Endothelial cell of umbilical vein (primary cell): ENCODE results near the gene RINL. TPM values are rescaled to one million over a fixed set of nuclear protein-coding genes. Genes with fewer than 3 reads are reported as not detected.
"Not testable (repeated sequence)": the region's sequence is repeated elsewhere in the genome, so short reads cannot be mapped to it uniquely, and the experiment has no call there.

Experiments used
- BruUV-seq: library from RNA; stranded (reverse); fragments of 400-500 nt; replicated peaks from 2 replicates; lab custom pipeline; 2021; lab: Mats Ljungman, UMichigan
- CTCF ChIA-PET: fragments of 300-600, 350-600 bp; sonication (Branson Sonifier 250); formaldehyde crosslinking; loops from one replicate; lab custom pipeline; 2021; ENCODE audit warnings: antibody characterized with exemption, inconsistent platforms; lab: Charles Lee
- POLR2A ChIA-PET: fragments of 300-600, 350-600 bp; sonication (Branson Sonifier 250); formaldehyde crosslinking; loops from one replicate; lab custom pipeline; 2021; ENCODE audit warnings: antibody characterized with exemption, inconsistent platforms; lab: Charles Lee
- DNase-seq: peaks from one replicate; pipeline ENCODE4 v3.0.0-alpha.2; 2011; ENCODE audit warnings: low read depth, low spot score
- FAIRE-seq: peaks from 2 replicates; lab custom pipeline; 2011; peaks lifted over from hg19 to GRCh38; lab: Jason Lieb, UNC
- H2AFZ ChIP-seq: 2 replicates; pipeline ENCODE4 v1.6.0; 2012; ENCODE audit warnings: low read depth, low read length, control low read depth, inconsistent platforms
- H3K27ac ChIP-seq: 2 replicates; pipeline ENCODE4 v1.5.1; 2011; ENCODE audit warnings: low read depth, mild to moderate bottlenecking, control low read depth, low read length, moderate library complexity; ENCODE audit not compliant: insufficient read depth
- H3K27me3 ChIP-seq, 2 experiments: 2 replicates each; pipeline versions ENCODE4 v1.6.0 to v1.6.1; 2011; ENCODE audit warnings: low read length in 2 of 2, mixed read lengths in 1 of 2; ENCODE audit not compliant: control insufficient read depth in 2 of 2, insufficient read depth in 2 of 2
- H3K36me3 ChIP-seq, 2 experiments: 2 replicates in 1 of 2; 3 replicates in 1 of 2; pipeline ENCODE4 v1.5.1; 2011; ENCODE audit warnings: low read length in 2 of 2, mild to moderate bottlenecking in 1 of 2, moderate library complexity in 1 of 2; ENCODE audit not compliant: control insufficient read depth in 2 of 2, insufficient read depth in 2 of 2; ENCODE audit errors: extremely low read depth in 1 of 2
- H3K4me1 ChIP-seq: 3 replicates; pipeline ENCODE4 v1.5.1; 2011; ENCODE audit warnings: mild to moderate bottlenecking, low read length; ENCODE audit not compliant: control insufficient read depth, insufficient read depth; ENCODE audit errors: extremely low read depth
- H3K4me2 ChIP-seq: 2 replicates; pipeline ENCODE4 v1.6.1; 2011; ENCODE audit warnings: low read length, control low read depth, mixed read lengths; ENCODE audit not compliant: insufficient read depth
- H3K4me3 ChIP-seq, 3 experiments: fragments of 200-600 bp in 1 of 3; sonication (generic), shearing (Covaris generic) in 1 of 3; replicated peaks in 1 of 3; 2 replicates each; pipeline ENCODE4 v1.5.1; 2011 to 2016; ENCODE audit warnings: control low read depth in 3 of 3, low read length in 3 of 3, mild to moderate bottlenecking in 2 of 3, inconsistent platforms in 1 of 3, low read depth in 1 of 3, moderate library complexity in 1 of 3; ENCODE audit not compliant: insufficient read depth in 1 of 3
- H3K79me2 ChIP-seq: 2 replicates; pipeline ENCODE4 v1.6.0; 2012; ENCODE audit warnings: low read length, inconsistent platforms; ENCODE audit not compliant: control insufficient read depth, insufficient read depth
- H3K9ac ChIP-seq: replicated peaks from 2 replicates; pipeline ENCODE3; 2011; ENCODE audit warnings: low read length, control low read depth; ENCODE audit not compliant: insufficient read depth; ENCODE audit errors: extremely low read depth
- H3K9me1 ChIP-seq: replicated peaks from 3 replicates; pipeline ENCODE4 v1.6.0; 2011; ENCODE audit warnings: mild to moderate bottlenecking, low read length; ENCODE audit not compliant: control insufficient read depth, insufficient read depth; ENCODE audit errors: extremely low read depth
- H3K9me3 ChIP-seq: replicated peaks from 2 replicates; pipeline ENCODE4 v1.5.1; 2012; ENCODE audit warnings: low read length, inconsistent platforms; ENCODE audit not compliant: control insufficient read depth, insufficient read depth
- H4K20me1 ChIP-seq: replicated peaks from 2 replicates; pipeline ENCODE3; 2011; ENCODE audit warnings: mild to moderate bottlenecking, low read length; ENCODE audit not compliant: control insufficient read depth, insufficient read depth; ENCODE audit errors: extremely low read depth
- CTCF ChIP-seq, 2 donors: IDR thresholded peaks; 1 replicate in 1 of 2; 2 replicates in 1 of 2; pipeline ENCODE4 v1.5.1; 2011; ENCODE audit warnings: low read length in 2 of 2, mild to moderate bottlenecking in 2 of 2, moderate library complexity in 2 of 2, control low read depth in 1 of 2, inconsistent platforms in 1 of 2, low read depth in 1 of 2; ENCODE audit not compliant: insufficient read depth in 1 of 2; ENCODE audit errors: extremely low read depth in 1 of 2
- EZH2 ChIP-seq: IDR thresholded peaks from 2 replicates; pipeline ENCODE4 v1.6.1; 2012; ENCODE audit warnings: borderline replicate concordance, low read depth, mild to moderate bottlenecking, moderate library complexity, low read length, inconsistent platforms; ENCODE audit not compliant: severe bottlenecking
- FOS ChIP-seq: IDR thresholded peaks from 2 replicates; pipeline ENCODE4 v1.6.1; 2011; ENCODE audit warnings: mild to moderate bottlenecking, low read length, moderate library complexity, borderline replicate concordance; ENCODE audit not compliant: insufficient read depth
- GATA2 ChIP-seq: IDR thresholded peaks from 2 replicates; pipeline ENCODE4 v1.7.0; 2011; ENCODE audit warnings: low read depth, mild to moderate bottlenecking, moderate library complexity, mixed read lengths, low read length; ENCODE audit not compliant: insufficient read length, insufficient read depth
- JUN ChIP-seq: IDR thresholded peaks from 2 replicates; pipeline ENCODE4 v1.6.1; 2011; ENCODE audit warnings: borderline replicate concordance, low read depth; ENCODE audit not compliant: insufficient read length, insufficient read depth
- MYC ChIP-seq: IDR thresholded peaks from one replicate; pipeline ENCODE4 v1.6.1; 2011; ENCODE audit warnings: mild to moderate bottlenecking, low read depth, low read length
- POLR2A ChIP-seq: IDR thresholded peaks from 2 replicates; pipeline ENCODE4 v1.6.1; 2012; ENCODE audit warnings: low read depth, mild to moderate bottlenecking, control low read depth, low read length
- POLR2AphosphoS5 ChIP-seq: IDR thresholded peaks from 2 replicates; pipeline ENCODE4 v1.6.1; 2012; ENCODE audit warnings: low read depth, mild to moderate bottlenecking, control low read depth, low read length, moderate library complexity; ENCODE audit not compliant: insufficient read depth
- dilution Hi-C: fragments of 300-500 bp; cut with MboI; formaldehyde crosslinking; loops from one replicate; pipeline ENCODE4 v1.15.0; 2019; ENCODE audit warnings: low sequenced_read_pairs; ENCODE audit not compliant: extremely low pct_ligation_motif_present
- intact Hi-C: fragments of 100-400 bp; cut with micrococcal nuclease; formaldehyde crosslinking; loops from one replicate; pipeline ENCODE4 v1.10.0; 2022
- polyA plus RNA-seq, 4 experiments: library from polyadenylated mRNA; depleted of rRNA in 3 of 4; stranded (reverse) in 3 of 4; unstranded in 1 of 4; fragments of >200 nt; gene quantifications; 2 replicates each; pipeline versions ENCODE4 v1.2.1 to v1.2.3, GENCODE V29; 2011 to 2012; ENCODE audit warnings: missing spikeins in 1 of 4
- total RNA-seq: library from RNA; stranded (reverse); gene quantifications from 2 replicates; pipeline ENCODE4 v1.2.3, GENCODE V29; 2021
- TF ChIP-seq, protein P1 (sequence below): IDR thresholded peaks from 2 replicates; pipeline ENCODE4 v1.6.1; 2011; ENCODE audit not compliant: insufficient read depth, insufficient read length

RINL gene
- total and polyA plus RNA-seq, 2 donors (not counting 3 experiments of a cell fraction or from before 2014, with no cell fraction given), result 5.3 to 10.1 TPM

DNA sequence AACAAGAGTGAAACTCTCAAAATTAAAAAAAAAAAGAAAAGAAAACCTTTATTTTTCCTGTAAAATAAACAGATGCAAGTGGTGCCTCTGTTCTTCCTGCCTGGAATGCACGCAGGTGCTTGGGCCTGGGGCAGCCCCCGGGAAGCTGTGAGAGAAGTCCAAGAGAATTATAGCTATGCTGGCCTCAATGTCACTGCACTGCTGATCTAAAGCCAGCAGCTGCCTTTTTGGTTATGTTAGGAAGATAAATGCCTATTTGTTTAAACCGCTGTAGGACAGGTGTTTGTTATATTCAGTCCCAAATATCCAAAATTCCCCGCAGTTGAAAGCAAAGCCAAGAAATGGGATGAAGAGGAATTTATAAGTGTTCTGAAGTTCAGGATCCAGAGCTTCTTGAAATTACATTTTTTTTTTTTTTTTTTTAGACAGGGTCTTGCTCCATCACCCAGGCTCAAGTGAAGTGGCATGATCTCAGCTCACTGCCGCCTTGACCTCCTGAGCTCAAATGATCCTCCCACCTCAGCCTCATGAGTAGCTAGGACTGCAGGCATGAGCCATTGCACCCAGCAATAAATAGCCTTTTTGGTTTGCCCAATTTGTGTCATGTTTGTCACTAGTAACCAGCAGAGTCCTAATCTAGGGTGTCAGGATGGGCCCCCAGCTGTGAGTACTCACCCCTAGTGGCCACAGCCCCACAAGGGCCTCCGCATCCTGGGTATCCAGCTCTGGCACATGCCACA lies 2.2 kb downstream of the RINL start:
- Histone ChIP-seq H3K27ac (no peak overlapping the region), H3K4me1 (peaks cover 13% of the 10 kb centered on the region), H3K9ac (no peak overlapping the region), H3K9me3 (no peaks in the 10 kb centered on the region), H3K4me3 (no peak overlapping the region), H4K20me1 (no peaks in the 10 kb centered on the region), H3K36me3 (peaks cover 0 to 5% of the 10 kb centered on the region in 2 experiments), H2AFZ (no peak overlapping the region), H3K27me3 (no peaks in the 10 kb centered on the region), H3K79me2 (no peaks in the 10 kb centered on the region), H3K9me1 (no peaks in the 10 kb centered on the region), H3K4me2 (no peak overlapping the region)
- TF ChIP-seq JUN (no peak), GATA2 (no peak), POLR2A (no peak), POLR2AphosphoS5 (no peak), CTCF (IDR thresholded peaks at IDR 0.05; ENCODE audit: extremely low read depth in 1 of 2, insufficient read depth in 1 of 2, low read depth in 1 of 2, low read length in 2 of 2) (no peak), MYC (no peak), EZH2 (no peak), FOS (no peak)
- TF ChIP-seq, protein P1, sequence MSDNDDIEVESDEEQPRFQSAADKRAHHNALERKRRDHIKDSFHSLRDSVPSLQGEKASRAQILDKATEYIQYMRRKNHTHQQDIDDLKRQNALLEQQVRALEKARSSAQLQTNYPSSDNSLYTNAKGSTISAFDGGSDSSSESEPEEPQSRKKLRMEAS, result no peak
- ChIA-PET POLR2A (no interaction called here), CTCF (interaction anchor here (0.6 to 3.2 kb wide), 5 partner anchors 10 to 111 kb away, joined by 4 to 29 read pairs (median 5); partner anchors contain the start of genes NFKBIB and SIRT2)
- DNase-seq (no peak), FAIRE-seq (no peak)
- no TSS peak for BruUV-seq
- dilution Hi-C loops, result no loop called here
- intact Hi-C loops, result no loop called here

GRCh38 chr19:38873400-38873799 lies 4.7 kb downstream of the RINL start:
- H3K4me3 ChIP-seq, FAIRE-seq, H3K27me3 ChIP-seq, H3K9me1 ChIP-seq, H4K20me1 ChIP-seq, H3K36me3 ChIP-seq, H2AFZ ChIP-seq, dilution Hi-C loops, H3K79me2 ChIP-seq, intact Hi-C loops, H3K9ac ChIP-seq, H3K9me3 ChIP-seq, BruUV-seq, H3K4me2 ChIP-seq, H3K27ac ChIP-seq, DNase-seq: not testable (repeated sequence)
- POLR2A ChIA-PET, result interaction anchor here (0.6 kb wide), 1 partner anchor 13 kb away, joined by 4 read pairs; no protein-coding TSS in a partner anchor
- H3K4me1 ChIP-seq, result peaks cover 17% of the 10 kb centered on the region
- CTCF ChIA-PET, result interaction anchor here (1.1 to 3.4 kb wide), 5 partner anchors 10 to 239 kb away, joined by 3 to 29 read pairs (median 6); partner anchors contain the start of genes NFKBIB and SIRT2
